Esophagus mucosa (tissue), 1 donor: ENCODE measurements around the gene ASB18. TPM values are rescaled to one million over a fixed set of nuclear protein-coding genes. Genes with fewer than 3 reads are reported as not detected.
A peak's percentile ranks its signal among the peaks of the same experiment; 100 is the strongest.

ENCODE experiments used
- ATAC-seq: fragments of 200-7000 bp; cut with Tn5 transposase; one replicate; pipeline ENCODE4 v1.9.1; 2020
- total RNA-seq: library from RNA; stranded (reverse); gene quantifications from one replicate; pipeline ENCODE4 v1.2.4, GENCODE V29; 2023
- donor health status: DM: yes; HTN: yes; CAD: no.

The ASB18 gene
- total RNA-seq, 1 donor from 2014 or later = not detected

DNA sequence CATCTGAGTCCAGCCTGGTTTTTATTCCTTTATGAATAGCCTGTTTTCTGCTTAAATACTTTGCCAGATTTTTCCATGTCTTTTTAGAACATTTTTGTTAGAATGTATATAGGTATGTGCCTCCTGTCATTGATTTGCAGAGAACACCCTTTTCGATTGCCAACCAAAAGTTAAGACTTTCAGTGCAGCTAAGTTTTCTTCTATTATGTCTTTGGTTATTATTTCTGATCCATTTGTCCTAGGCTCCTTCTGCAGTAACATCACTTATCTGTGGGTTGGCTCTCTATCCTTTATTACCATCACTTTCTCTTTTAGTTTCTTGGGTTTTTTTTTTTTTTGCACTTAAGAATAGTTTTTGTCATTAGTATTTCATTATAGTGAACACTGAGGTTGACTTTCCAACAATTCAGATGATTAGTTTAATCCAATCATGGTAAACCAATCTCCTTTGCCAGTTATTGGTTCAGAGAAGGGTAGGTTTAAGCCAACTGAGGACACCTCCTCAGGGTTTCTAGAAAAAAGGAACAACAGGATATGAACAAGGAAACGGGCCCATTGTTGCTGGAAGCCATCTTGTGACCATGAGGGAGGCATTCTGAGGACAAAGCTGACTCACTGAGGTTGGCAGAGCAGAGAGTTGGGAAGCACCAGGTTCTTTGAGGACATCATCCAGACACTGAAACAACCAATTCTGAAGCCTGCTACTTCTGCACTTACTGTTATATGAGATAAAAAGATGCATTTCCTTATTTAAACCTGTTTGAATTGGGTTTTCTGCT lies 58.1 kb downstream of the ASB18 start:
- no peak for ATAC-seq

DNA sequence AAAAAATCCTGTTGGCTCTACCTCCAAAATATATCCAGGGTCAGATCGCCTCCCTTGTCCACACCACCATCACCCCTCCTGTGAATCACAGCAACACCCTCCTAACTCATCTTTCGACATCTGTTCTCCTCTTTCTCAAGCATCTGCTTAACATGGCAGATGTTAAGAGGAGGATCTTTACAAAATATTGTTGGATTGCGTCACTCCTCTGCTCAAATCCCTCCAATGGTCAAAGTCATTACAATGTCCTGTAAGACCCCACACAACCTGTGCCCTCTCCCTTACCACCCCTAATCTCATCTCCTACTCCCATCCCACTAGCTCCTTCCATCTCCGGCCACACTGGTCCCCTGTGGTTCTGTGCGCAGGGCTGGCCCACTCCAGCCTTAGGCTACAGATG lies 59.3 kb downstream of the ASB18 start:
- ATAC-seq = no peak

DNA sequence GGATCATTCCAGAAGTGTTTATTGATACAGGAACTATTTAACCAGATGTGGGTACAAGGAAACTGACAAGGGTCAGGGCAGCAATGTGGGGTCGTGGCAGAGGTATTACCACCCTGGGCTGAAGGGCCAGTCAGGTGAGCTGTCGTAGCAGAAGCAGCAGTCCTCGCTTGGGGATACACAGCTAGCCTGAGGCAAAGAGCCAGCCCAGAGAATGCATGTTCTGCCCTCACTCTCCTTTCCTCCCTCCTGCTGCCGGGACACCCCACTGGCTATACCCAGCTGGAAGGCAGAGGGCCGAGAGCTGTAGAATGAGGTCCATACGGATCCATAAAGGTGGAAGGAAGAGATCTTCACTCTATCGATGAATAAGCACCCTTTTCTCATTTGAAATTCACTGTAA lies 63.8 kb downstream of the ASB18 start:
- no peak for ATAC-seq

DNA sequence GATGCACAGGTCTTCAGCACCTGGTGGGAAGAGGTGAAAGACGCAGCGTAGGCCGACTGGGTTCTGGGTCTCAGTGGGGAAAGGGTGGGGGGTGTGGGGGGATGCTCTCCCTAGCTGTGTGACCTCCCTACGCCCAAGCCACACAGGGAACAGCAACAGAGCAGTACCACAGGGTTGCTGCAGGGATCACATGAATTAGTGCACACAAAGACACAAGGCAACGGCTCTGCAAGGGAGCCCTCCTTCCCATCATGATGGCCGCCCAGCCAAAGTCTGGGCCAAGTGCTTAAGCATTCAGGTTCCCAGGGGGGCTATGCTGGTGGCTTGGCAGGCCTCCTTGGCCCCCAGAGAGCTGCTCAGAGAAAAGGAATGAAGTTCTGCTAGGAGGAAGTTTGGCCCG lies 67.8 kb downstream of the ASB18 start:
- ATAC-seq = no peak

DNA sequence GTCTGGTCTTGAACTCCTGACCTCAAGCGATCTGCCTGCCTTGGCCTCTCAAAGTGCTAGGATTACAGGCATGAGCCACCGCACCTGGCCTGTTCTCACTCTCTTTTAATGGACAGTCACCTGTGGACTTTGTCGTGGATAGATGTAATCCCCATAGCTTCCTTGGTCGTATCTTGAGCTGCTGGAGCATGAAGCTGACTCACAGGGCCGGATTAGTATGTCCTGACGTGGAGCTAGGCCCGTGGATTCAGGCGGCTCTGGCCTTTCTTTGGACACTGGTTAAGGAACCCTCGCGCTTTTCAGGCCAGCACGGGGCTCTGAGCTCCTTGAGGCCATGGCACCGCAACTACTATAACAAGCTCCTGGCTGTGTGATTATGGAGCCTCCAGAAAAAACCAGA lies 68.5 kb downstream of the ASB18 start:
- ATAC-seq = peak; percentile 48

DNA sequence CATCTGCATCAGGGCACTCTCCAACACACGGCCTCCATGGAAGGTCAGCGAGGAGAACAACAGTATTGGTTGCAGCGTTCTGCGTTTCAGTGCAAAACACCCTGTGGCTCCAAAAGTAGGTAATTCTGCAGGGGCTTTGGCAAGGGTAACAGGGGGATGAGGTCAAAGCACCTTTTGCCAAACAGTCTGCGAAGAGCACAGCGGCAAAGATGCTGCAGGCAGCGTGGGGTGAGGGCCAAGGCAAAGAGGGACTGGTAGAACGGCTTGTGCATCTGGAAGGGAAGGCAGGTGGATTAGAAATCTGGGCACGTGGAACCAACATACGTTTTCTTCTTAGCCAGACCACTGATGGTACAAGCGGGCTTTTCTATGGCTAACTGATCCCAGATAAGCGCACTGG lies 69.4 kb downstream of the ASB18 start:
- ATAC-seq = no peak

DNA sequence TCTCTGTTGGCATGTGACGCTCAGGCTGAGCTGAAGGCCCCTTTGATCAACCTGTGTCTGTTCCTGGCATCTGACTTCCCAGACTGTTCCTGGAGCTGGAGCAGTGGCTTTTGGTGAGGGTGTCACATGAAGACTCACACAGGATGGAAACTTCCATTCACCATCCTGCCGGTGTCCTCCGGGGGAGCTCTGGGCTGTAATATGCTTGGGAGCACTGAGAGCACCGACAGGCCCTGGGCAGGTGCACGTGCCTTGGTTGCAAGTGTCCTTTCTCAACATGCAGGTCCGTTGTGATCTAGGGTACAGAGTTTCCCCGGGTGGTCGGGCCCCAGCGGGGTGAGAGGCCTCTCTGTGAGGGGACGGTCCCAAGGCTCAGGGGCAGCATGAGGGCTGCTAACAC lies 71.2 kb downstream of the ASB18 start:
- ATAC-seq = no peak

DNA sequence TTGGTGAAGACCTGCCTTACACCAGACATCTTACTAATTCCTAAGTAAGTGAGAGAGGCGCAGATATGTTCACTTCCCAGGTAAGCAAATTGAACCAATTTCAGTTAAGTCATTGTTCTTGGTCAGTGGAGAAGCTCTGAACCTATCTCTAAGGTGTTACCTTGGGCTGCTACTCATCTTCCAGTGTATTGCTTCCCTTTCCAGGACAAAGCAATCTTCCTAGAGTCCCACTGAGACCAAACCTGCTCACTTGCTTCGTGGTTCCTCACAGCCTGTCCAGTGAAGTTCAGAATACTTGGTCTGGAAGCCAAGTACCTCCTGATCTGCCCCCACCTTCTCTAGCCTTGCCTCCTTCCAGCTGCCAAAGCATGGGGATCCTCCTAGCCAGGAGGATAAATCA lies 73.5 kb downstream of the ASB18 start:
- no peak for ATAC-seq

DNA sequence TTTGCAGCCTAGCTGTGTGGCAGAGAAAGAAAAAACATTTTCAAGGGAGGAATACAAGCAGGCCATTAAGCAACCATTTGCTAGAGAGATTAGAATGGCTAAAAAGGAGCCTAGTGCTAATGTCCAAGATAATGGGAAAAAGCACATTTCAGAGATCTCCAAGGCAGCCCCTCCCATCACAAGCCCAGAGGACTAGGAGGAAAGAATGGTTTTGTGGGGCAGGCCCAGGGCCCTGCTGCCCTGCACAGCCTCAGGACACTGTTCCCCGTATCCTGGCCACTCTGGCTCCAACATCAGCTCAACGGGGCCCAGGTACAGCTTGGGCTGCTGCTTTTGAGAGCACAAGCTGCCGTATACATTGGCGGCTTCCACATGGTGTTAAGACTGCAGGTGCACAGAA lies 79.5 kb downstream of the ASB18 start:
- ATAC-seq = no peak

DNA sequence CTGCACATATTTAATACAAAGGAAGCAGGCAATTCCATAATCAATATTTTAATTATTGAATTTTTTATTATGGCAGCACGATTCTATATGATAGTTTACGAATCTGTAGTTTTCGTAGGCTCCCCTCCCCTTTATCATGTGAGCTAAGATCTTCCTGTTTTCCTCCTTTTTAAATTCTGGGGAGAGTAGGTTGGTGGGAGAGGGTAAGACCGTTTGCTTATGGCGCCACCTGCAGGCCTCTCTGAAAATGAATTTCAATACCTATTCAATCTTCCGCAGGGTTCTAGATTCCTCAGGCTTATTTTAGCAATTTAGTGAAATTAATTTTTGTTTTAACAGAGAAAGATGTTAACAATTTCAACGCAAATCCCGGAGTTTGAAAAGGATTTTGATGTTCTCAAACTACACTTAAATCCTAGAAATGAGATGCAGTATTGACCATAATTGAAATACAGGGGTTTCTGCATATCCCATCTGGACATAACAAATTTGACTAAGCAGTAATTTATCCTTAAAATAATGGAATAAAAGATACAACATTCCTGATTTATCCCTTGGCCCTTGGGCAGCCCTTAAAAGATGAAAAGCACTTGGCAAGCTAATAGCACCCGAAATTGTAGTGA lies 83.3 kb downstream of the ASB18 start:
- ATAC-seq = no peak

DNA sequence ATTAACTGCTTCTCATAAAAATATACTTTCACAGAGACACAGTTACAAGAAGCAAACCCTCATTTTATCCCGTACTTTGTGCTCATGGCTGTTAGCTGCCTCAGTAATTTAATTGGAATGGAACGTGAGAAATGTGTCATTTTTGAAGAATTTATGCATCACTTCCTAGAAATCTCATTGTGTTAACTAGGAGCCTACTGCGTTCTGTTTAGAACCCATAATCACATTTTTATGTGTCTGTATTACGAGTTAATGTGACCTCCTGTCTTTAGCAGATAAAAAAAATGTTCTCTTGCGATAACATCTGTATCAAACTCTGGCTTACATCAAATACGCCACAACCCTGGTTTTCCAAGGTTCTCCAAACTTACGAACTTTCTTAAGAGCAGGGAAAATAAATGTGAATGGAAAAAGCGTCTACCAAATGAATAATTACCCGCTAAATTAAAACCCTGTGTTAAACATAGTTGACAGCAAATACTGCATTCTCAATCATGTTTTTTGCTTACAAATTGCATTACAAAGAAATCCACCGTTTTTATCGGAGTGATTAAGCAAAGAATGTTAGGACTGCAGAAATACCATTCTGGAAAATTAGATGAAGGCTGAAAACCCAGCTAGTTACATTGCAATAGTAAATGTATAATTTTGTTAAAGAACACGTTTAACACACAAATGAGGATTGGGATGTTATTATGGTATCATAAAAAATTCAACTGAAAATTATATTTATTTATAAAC lies 84.0 kb downstream of the ASB18 start:
- ATAC-seq = no peak

DNA sequence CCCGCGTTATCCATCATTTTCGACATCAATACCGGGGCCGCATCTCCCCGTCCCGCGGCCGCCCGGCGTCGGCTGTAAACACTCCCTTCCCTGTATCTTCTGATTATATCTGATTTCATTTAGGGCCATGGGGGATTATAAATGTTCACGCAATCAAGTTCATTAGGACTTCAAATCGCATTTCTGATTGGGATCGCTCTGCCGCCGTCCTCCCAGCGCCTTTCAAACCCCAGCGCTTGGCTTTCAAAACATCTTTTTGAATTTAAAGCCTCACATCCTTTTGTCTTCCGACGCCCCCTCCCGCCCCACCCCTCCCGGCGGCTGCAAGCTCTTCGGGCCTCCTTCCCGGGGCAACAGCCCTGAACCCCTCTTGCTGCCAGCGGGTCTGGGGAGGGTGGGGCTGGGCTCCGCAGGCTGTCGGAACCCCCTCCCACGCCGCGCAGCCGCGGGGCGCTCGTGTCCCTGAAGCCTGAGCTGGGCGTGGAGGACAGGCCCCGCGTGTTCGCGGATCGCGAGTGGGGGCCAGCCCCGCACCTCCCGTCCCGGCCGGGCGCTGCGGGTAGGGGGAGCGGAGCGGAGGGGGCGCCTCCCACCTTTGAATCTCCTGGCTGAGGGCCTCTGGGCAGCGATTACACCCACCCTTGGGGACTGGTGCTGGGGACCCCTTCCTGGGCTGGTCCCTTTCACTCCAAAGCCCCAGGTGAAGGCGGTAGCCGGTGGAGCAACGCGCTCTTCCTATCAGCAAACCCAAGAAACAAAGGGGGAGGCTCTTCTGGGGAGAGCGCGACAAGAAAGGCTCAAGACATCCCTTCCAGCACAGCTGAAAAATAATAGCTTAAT lies 84.8 kb downstream of the ASB18 start:
- ATAC-seq = no peak

DNA sequence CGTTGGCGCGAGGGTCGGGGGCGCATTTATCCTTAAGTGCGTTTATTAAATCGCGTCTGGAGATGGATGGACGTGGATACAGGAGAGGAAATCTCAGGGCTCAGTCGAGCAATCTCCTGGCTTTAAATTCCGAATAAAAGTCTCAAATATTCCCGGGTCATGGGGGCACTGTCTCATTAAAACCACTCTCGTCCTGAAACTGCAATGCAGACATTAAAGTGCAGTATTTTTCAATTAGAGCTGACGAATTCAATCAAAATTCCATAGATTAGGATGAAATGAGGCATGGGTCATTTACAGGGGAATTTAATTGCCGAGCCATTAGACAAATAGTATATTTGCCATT lies 85.3 kb downstream of the ASB18 start:
- ATAC-seq = no peak

DNA sequence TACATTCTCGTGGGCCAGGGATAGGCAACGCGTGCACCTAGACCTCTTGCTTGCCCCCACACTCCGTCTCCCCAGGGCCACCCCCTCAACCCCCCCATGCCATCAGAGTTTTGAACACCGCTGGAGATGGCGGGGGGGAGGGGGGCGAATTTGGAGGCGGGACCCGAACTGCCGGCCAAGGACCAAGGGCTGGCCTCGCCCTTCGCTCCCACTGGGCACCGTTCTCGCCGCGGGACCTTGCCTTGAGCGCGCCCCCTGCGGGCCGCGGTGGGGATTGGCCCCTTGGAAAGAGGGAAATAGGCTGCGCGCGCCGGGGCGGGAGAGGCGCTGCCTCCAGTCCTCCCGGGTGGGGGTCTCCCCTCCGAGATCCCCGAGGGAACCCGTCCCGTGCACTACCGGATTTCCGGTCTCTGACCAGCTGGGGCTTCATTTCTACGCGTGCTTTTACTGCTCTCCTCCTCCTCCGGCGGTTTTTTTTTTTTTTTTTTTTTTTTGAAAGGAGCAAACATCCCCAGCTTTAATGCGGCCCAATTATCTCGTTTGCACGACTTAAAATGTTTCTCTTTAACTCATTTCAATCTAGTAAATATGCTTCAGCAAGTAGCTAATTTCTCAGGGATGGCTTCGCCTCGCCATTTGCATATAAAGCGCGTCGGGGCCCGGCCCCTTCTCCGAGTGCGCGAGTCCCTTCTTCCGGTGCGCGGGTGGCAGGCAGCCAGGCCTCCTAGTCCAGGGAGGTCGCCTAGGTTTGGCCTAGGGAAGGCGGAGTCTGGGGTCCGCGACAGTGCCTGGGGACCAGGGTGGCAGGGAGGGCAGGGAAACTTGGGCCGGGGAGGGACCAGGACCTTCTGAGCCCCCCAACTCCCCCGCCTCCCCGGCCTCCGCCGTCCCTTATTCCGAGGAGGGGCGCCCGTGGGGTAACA lies 86.0 kb downstream of the ASB18 start:
- ATAC-seq = peak; percentile 56

DNA sequence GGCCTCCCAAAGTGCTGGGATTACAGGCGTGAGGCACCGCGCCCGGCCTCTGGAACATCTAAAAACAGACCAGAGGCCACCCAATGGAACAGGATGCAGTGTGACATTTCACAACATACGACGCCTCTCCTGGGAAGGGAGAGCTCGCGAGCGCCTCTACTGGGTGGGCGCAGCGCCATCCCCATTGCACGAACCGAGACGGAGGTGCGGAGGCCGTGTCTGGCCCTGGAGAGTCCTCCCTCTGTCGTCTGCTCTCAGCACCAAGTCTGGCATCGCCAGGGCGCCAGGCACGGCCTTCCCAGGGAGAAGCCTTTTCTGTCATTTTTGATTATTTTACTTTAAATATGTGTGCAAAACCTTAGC lies 86.6 kb downstream of the ASB18 start:
- peak; percentile 63 for ATAC-seq

DNA sequence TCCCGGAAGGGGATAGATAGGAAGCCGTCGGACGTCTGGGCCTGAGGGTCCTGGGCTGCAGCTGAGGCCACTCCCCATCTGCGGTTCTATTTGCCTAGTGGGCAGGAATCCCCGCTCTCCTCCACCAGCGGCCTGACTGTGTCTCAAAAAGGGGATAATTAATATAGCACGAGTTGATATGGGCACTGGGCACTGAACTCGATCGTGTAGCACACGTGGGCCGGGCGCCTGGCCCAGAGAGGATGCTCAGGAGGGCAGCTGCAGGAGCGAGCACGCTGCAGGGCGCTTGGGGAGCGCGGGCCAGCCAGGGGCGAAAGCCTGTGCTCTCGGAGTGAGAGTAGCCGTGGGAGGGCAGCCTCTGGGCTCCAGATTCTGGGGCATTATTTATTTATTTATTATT lies 87.3 kb downstream of the ASB18 start:
- no peak for ATAC-seq

DNA sequence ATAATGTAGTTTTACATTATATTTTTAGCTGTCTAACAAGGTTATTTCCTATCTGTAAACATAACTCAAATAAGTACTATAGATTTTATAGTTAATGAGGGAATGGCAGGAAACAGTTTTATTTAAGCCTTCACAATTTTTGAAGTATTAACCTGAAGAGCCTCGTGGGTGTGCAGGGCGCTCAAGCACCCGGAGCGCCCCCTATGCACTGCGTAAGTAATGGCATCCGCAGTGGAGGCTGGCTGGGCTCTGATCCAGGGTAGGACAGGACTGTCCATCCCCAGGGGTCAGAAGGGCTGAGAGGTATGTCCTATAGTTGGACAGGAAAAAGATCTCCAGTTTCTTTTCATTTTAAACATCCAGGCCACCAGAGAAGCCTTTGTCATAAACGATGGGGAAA lies 87.8 kb downstream of the ASB18 start:
- no peak for ATAC-seq

DNA sequence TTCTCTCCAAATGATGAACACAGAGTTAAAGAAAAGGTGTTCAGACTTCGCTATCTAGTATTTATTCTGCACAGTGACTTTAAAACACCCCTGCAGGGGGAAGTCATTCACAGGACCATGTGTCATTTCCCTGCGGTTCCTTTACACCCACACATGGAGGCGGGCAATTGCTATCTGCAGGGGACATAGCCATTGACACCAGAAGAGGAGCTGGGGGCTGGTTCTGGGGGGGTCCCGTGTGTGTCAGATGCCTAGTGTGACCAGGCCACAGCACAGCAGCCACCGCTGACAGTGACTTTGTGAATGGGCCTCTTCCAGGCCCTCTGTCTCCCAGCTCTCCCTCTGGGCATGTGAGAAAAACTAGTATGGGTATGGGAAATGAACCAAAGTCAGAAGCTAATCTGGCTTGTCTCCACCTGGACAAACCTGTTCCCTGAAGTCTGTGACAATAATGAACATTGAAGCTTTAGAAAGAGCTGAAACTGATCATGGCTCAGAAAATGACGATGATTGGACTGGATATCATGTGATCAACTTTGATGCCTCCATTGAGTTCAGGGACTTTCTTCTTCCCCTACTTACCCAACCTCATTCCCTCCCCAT lies 88.6 kb downstream of the ASB18 start:
- ATAC-seq = peak; percentile 16

DNA sequence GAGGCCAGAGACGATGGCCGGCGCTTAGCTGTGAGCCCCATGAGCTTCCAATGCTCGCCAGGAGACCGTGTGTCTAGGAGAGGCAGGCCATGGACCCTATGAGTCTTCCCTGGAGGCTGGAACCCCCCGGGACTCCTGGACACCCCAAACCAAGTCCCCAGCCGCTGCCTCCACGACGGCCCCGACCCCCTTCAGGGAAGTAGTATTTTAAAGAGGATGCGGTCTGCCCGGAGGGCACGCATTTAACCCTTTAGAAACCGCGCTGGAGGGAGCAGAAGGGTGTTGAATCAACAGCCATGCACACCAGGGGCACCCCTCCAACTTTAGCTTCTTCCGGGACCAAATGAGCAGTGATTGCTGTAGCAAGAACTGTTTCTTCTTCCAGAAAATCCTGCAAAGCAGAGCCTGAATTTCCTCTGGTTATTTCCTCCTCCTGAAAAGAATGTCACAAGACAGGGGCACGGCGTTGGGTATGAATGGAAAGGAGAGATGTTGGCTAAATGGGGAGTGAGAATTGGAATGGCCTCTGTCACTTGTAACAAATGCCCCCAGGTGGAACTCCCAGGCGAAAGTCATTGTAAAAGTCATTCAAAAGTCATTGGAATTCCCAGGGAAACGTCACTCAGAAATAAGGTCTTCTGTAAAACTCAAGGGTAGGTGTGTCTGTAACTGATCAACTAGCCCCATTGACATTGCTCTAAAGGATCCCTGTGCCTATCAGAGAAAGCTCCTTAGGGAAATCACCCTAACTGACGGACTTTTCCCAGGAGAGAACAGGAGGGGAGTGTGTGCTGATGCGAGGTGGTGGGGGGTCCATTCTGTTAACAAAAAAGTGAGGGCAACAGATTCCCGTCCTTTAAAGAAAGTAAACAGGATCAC lies 90.2 kb downstream of the ASB18 start:
- no peak for ATAC-seq

DNA sequence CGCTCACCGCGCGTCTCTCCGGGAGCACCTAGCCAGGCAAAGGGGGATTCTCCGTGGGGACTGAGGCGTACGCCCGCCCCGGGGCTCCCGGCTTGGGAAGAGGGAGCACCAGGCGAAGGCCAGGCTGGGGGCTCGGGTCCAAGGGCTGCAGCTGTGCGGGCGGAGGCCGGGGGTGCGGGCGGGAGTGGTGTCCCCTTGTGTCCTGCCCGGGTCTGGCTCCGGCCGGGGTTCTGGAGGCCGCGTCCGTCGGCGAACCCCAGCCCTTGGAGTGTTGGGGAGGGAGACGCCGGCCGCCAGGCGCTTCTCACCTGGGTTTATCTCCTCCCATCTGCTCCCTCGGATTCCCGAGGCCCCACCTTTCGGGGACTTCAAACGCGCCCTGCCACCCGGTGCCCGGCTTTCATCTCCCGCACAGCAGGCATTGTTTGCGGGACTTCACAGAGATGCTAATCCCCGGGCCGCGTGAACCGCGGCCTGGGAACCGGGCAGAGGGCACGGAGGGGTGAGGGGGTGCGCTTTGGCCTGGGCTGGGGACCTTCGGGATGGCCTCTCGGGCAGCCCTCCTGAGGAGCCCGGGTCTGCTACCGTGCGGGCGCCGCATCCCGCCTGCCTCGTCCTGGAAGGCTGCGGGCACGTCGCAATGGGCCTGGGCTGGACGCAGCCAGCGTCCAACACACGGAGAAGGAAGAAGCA lies 91.0 kb downstream of the ASB18 start:
- ATAC-seq = no peak
